ENCODE measurements around the gene UGT1A9.

Gene UGT1A9

GRCh38 chr2:233688341-233688740 lies 16.6 kb downstream of the UGT1A9 start:
- no peak for TF ChIP-seq REST (IDR thresholded peaks at IDR 0.05; ENCODE audit: insufficient read depth in 1 of 2, low read depth in 2 of 2, low read length in 2 of 2)
- TF ChIP-seq TAF1 (IDR thresholded peaks at IDR 0.05; ENCODE audit: borderline replicate concordance, insufficient read depth, low read length): no peak
- no peak for TF ChIP-seq POLR2AphosphoS5 (IDR thresholded peaks at IDR 0.05; ENCODE audit: low read depth, low read length)
- TF ChIP-seq FOXP2 (optimal IDR thresholded peaks at IDR 0.05; ENCODE audit: borderline replicate concordance, extremely low read depth, extremely low read length, insufficient read depth): no peak
- TF ChIP-seq SIN3A (IDR thresholded peaks at IDR 0.05; ENCODE audit: borderline replicate concordance, insufficient read depth, low read length): no peak

GRCh38 chr2:233689031-233689430 lies 17.3 kb downstream of the UGT1A9 start:
- TF ChIP-seq REST (IDR thresholded peaks at IDR 0.05; ENCODE audit: insufficient read depth in 1 of 2, low read depth in 2 of 2, low read length in 2 of 2) (no peak), FOXP2 (optimal IDR thresholded peaks at IDR 0.05; ENCODE audit: borderline replicate concordance, extremely low read depth, extremely low read length, insufficient read depth) (no peak), TAF1 (IDR thresholded peaks at IDR 0.05; ENCODE audit: borderline replicate concordance, insufficient read depth, low read length) (no peak), POLR2AphosphoS5 (IDR thresholded peaks at IDR 0.05; ENCODE audit: low read depth, low read length) (no peak), SIN3A (IDR thresholded peaks at IDR 0.05; ENCODE audit: borderline replicate concordance, insufficient read depth, low read length) (no peak)

- TF ChIP-seq SIN3A (IDR thresholded peaks at IDR 0.05; ENCODE audit: borderline replicate concordance, insufficient read depth, low read length) (no peak), FOXP2 (optimal IDR thresholded peaks at IDR 0.05; ENCODE audit: borderline replicate concordance, extremely low read depth, extremely low read length, insufficient read depth) (no peak), REST (IDR thresholded peaks at IDR 0.05; ENCODE audit: insufficient read depth in 1 of 2, low read depth in 2 of 2, low read length in 2 of 2) (no peak), POLR2AphosphoS5 (IDR thresholded peaks at IDR 0.05; ENCODE audit: low read depth, low read length) (no peak), TAF1 (IDR thresholded peaks at IDR 0.05; ENCODE audit: borderline replicate concordance, insufficient read depth, low read length) (no peak)
Measured at GRCh38 chr2:233689501-233689900, 17.8 kb downstream of the UGT1A9 start.

GRCh38 chr2:233690444-233690843 lies 18.7 kb downstream of the UGT1A9 start:
- TF ChIP-seq POLR2AphosphoS5 (IDR thresholded peaks at IDR 0.05; ENCODE audit: low read depth, low read length) (no peak), TAF1 (IDR thresholded peaks at IDR 0.05; ENCODE audit: borderline replicate concordance, insufficient read depth, low read length) (no peak), FOXP2 (optimal IDR thresholded peaks at IDR 0.05; ENCODE audit: borderline replicate concordance, extremely low read depth, extremely low read length, insufficient read depth) (no peak), REST (IDR thresholded peaks at IDR 0.05; ENCODE audit: insufficient read depth in 1 of 2, low read depth in 2 of 2, low read length in 2 of 2) (no peak), SIN3A (IDR thresholded peaks at IDR 0.05; ENCODE audit: borderline replicate concordance, insufficient read depth, low read length) (no peak)
